ENCODE results near the gene CCDC149. TPM values are rescaled to one million over a fixed set of nuclear protein-coding genes. Genes with fewer than 3 reads are reported as not detected.

CCDC149 gene
- total and polyA plus RNA-seq, 5 experiments from 2014 or later, result 0.21 TPM; not detected in 4

DNA sequence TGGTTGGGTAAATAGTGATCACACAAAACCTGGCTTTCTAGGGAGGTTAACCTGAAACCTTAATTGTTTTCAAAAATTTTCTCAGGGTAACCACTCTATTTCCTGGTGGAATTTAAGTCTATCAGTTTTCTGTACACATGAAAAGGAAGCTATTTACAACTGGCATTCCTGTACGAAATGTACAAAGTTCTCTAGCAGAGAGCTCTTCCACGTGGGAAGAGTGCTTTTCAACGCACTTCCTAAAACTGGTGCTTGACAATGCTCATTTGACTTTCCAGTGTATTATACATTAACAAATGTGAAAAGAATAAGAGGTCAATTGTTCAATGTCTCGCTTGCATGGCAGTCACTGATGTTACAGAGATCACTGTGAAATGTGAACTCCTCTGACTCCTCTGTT lies 120.3 kb downstream of the CCDC149 start:
- Mint-ChIP-seq H3K4me1 (no peaks in the 10 kb centered on the region), H3K9me3 (peaks cover 0 to 10% (median 7%) of the 10 kb centered on the region in 9 donors), H3K36me3 (peaks cover 0 to 4% (median 0%) of the 10 kb centered on the region in 3 donors), H3K4me3 (no peak overlapping the region), H3K27ac (no peak overlapping the region), H3K27me3 (peaks cover 4 to 29% (median 22%) of the 10 kb centered on the region in 5 donors)
- ATAC-seq, result no peak
- DNase-seq, result no peak
- POLR2A ChIA-PET, result no interaction called here

DNA sequence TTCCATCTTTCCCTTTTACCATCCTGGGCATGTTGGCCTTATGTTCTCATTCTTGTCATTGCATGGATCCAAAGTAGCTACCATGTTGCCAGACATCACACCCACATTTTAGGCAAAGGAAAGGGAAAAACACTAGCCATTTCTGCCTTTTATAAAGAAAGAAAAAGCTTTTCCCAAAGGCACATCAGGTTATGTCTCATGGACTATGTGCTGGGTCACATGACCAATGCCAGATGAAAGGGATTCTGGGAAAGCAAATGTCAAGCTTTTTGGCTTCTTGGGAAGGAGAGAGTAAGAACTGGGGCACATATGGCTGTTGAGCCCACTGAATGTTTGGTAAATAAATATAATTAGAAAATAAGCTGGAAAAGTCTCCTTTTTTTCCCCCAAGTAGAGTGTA lies 121.8 kb downstream of the CCDC149 start:
- H3K27me3 Mint-ChIP-seq, result peaks cover 4 to 29% (median 16%) of the 10 kb centered on the region in 5 donors
- POLR2A ChIA-PET, result no interaction called here
- H3K27ac Mint-ChIP-seq, result no peak overlapping the region
- no peak for ATAC-seq
- no peak for DNase-seq
- H3K4me1 Mint-ChIP-seq, result no peaks in the 10 kb centered on the region
- peaks cover 0 to 13% (median 7%) of the 10 kb centered on the region in 9 donors for H3K9me3 Mint-ChIP-seq
- H3K36me3 Mint-ChIP-seq, result peaks cover 0 to 4% (median 0%) of the 10 kb centered on the region in 3 donors
- H3K4me3 Mint-ChIP-seq, result no peak overlapping the region

DNA sequence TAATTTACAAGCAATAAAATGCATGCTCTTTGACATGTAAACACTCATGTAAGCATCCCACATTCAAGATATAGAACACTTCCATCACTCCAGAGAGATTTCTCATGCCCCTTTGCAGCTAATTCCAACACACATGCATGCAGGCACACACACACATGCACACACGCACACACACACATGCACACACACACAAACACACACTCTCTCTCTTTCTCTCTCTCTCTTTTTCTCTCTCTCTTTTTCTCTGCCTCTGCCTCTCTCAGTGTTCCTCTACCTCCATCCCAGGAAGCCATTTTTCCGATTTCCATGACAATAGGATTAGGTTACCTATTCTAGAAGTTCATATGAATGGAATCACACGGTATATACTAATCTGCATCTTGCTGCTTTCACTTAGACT lies 129.3 kb downstream of the CCDC149 start:
- ATAC-seq, result no peak
- POLR2A ChIA-PET, result no interaction called here
- Mint-ChIP-seq H3K9me3 (peaks cover 0 to 10% (median 6%) of the 10 kb centered on the region in 9 donors), H3K36me3 (peaks cover 0 to 4% (median 0%) of the 10 kb centered on the region in 3 donors), H3K27ac (no peak overlapping the region), H3K27me3 (peaks cover 0 to 4% (median 2%) of the 10 kb centered on the region in 5 donors), H3K4me3 (no peak overlapping the region), H3K4me1 (no peaks in the 10 kb centered on the region)
- no peak for DNase-seq

DNA sequence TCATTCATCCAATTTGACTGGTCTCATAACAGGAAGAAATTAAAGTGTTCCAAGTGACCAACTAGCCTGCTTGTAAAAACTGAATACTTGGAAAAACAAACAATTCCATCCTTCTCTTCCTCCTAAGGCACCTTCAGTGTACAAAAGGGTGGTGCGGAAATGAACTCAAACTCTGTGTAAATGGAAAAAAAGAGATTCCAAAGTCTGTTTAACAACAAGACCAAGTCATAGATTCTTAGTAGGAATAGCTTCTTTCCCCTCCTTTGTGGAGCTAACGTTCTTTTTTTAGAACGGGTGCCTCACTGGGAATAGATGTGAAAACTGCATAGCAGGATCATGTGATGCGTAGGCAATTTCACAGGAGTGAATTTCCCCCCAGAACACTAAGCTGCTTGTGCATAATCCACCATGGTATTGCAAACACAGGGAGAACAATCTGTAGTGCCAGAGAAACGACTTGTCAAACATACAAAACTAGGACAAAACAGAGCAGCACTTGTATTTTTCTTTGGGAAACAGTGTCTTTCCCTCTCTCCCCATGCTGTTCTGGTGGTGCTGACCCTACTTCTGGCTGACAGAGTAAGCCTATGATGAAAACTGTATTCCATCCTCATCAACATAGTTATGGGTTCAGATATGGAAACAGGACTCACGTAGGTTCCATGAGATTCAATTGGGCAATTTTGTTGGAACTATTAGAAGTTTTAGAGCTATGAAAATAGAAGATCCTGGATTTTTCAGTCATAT lies 130.7 kb downstream of the CCDC149 start:
- Mint-ChIP-seq H3K36me3 (no peaks in the 10 kb centered on the region), H3K27me3 (peaks cover 0 to 17% (median 0%) of the 10 kb centered on the region in 5 donors), H3K9me3 (peaks cover 0 to 5% (median 0%) of the 10 kb centered on the region in 9 donors), H3K4me1 (no peaks in the 10 kb centered on the region), H3K4me3 (no peak overlapping the region), H3K27ac (no peak overlapping the region)
- POLR2A ChIA-PET, result no interaction called here
- no peak for DNase-seq
- ATAC-seq, result no peak

DNA sequence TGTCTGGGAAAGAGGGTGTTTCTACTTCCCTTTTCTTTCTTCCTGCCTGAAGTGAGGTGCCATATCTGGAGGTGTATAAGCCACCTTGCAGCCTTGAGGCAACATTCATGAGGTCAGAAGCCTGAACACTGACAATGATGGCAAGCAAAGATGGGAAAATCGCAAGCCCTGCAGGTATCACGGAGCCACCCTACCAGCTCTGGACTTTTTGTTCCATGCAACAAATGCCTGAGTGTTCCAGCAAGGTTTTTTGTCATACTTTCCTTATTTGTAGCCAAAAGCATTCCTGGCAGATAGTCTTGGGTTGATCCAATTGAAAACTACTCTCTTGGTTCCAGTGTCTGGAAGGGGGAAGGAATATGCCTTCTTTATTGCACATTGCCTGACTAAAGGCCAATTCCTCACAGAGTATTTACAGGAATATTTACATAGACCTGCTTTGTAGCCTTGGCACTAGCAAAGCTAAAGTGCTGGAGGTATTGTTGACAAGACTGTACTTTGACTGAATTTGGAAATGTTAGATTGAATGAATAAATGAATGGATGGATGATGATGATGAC lies 131.8 kb downstream of the CCDC149 start:
- POLR2A ChIA-PET, result no interaction called here
- Mint-ChIP-seq H3K27ac (no peak overlapping the region), H3K27me3 (peaks cover 0 to 19% (median 2%) of the 10 kb centered on the region in 5 donors)

DNA sequence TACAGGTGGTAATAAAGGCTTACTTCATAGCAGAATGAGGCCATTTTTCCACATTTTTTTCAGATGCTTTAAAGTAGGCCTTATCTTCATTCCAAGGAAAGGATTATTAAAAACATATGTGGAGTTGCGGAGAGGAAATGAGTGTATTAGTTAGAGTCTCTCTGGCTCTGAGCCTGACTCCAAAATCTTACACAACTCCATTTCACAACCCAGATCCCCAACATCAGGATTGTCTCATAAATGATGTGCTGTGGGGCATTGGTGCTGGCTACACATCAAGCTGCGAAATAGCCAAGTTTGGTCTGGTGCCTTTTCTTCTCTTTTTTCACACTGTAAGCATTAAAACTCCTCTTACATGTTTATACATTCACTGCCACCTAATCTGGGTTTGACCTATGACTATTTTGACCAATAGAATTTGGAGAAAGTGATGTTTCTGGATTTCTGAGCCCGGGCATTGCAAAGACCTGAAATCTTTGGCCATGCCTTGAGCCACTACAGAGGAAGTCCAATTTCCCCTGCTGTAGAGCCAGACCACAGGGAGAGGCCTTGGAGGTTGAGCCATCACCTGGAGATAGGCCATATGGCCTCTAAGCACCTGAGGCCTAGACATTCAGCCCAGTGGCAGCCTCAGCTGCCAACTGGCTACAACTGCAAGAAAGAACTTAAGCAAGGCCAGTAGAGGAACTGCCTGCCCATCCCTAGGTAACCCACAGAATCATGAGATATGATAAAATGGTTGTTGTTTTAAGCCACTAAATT lies 134.2 kb downstream of the CCDC149 start:
- Mint-ChIP-seq H3K36me3 (no peaks in the 10 kb centered on the region), H3K9me3 (no peaks in the 10 kb centered on the region), H3K4me1 (no peaks in the 10 kb centered on the region), H3K4me3 (no peak overlapping the region), H3K27ac (no peak overlapping the region), H3K27me3 (peaks cover 1 to 27% (median 2%) of the 10 kb centered on the region in 5 donors)
- ATAC-seq (no peak), DNase-seq (no peak)
- POLR2A ChIA-PET, result no interaction called here

More for the DNA sequence above, 131.8 kb downstream of the CCDC149 start:
- no peak for DNase-seq
- H3K9me3 Mint-ChIP-seq, result peaks cover 0 to 3% (median 0%) of the 10 kb centered on the region in 9 donors
- H3K4me3 Mint-ChIP-seq, result no peak overlapping the region
- H3K4me1 Mint-ChIP-seq, result no peaks in the 10 kb centered on the region
- ATAC-seq, result no peak
- no peaks in the 10 kb centered on the region for H3K36me3 Mint-ChIP-seq

DNA sequence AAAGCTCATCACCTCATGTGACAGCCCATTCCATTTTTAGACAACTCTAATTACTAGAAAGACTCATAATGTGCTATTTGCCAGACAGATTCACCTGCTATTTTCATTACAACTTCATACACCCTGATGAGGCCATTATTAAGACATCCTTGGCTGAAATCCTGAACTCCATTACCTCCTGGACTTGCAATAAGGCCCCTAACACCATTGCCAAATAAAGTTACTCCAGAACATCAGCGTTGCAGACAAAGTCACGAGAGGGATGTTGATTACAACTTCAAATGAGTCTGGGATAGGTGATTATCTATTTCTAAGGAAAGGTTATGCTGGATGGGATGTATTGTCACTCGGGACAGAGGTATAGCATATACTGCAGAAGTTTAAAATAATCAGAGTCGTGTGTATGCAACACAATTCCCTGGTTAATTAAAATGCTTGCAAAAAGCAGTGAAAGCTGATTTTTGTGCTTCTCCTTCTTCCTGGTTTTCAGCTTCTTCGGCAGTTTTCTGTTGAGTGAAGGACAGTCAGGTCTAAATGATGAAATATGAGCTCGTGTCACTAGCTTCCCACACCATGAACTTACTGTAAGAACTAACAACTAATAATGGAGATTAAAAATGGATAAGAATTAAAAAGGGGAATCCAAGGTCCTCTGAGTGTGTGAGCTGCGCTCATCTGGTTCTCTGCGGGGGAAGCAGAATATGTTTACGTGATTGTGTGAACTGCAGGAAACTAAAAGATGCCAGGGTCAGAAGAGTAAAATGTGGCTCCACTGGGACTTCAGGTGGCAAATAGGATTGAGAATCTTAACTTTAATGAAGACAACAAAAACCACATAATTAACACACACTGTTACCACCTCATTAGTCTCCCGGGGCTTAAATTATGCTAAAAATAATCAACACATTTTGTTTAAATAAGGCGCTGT lies 135.0 kb downstream of the CCDC149 start:
- Mint-ChIP-seq H3K4me3 (no peak overlapping the region), H3K27ac (no peak overlapping the region), H3K4me1 (no peaks in the 10 kb centered on the region), H3K9me3 (no peaks in the 10 kb centered on the region), H3K36me3 (no peaks in the 10 kb centered on the region), H3K27me3 (peaks cover 0 to 27% (median 2%) of the 10 kb centered on the region in 5 donors)
- no peak for ATAC-seq
- DNase-seq, result no peak
- POLR2A ChIA-PET, result no interaction called here

DNA sequence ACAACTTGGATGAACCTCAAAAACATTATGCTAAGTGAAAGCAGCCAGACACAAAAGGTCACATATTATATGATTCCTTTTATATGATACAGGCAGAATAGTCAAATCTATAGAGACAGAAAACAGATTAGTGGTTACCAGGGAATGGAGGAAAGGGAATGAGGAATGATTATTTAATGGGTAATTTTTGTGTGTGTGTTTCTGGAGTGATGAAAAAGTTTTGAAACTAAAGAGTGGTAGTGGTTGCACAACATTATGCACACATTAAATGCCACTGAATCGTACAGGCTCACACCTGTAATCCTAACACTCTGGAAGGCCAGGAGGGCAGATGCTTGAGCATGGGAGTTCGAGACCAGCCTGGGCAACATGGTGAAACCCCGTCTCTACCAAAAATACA lies 137.1 kb downstream of the CCDC149 start:
- Mint-ChIP-seq H3K36me3 (no peaks in the 10 kb centered on the region), H3K4me3 (no peak overlapping the region), H3K9me3 (peaks cover 0 to 2% (median 0%) of the 10 kb centered on the region in 9 donors), H3K4me1 (no peaks in the 10 kb centered on the region), H3K27me3 (peaks cover 0 to 27% (median 2%) of the 10 kb centered on the region in 5 donors), H3K27ac (no peak overlapping the region)
- POLR2A ChIA-PET, result no interaction called here
- ATAC-seq (no peak), DNase-seq (no peak)

DNA sequence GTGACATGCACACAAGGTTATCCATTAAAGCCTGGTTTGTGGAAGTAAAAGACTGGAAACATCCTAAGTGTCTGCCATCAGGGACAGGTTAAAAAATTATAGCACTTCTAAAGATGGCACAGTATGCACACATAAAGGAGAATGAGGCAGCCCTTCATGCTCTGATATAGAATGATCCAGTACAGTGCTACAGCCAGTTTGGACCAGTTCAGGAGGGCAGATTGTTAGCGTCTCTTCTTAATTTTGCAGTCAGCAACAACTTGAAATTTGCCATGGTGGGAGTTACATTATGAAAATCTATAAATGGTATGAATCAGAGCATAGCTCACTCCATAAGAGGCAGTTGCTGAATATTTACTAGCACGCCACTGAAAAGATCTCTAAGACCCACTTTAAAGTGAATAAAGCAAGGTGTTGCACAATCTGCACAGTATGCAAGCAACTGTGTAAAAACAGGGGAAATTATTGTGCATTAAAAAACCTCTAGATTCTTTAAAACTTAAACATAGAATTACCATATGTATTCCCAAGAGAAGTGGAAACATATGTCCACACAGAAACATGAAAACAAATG lies 137.7 kb downstream of the CCDC149 start:
- peaks cover 0 to 2% (median 0%) of the 10 kb centered on the region in 9 donors for H3K9me3 Mint-ChIP-seq
- DNase-seq (no peak), ATAC-seq (no peak)
- H3K27ac Mint-ChIP-seq, result no peak overlapping the region
- H3K27me3 Mint-ChIP-seq, result peaks cover 0 to 27% (median 2%) of the 10 kb centered on the region in 5 donors
- H3K4me1 Mint-ChIP-seq, result no peaks in the 10 kb centered on the region
- H3K4me3 Mint-ChIP-seq, result no peak overlapping the region
- no peaks in the 10 kb centered on the region for H3K36me3 Mint-ChIP-seq
- POLR2A ChIA-PET, result no interaction called here

DNA sequence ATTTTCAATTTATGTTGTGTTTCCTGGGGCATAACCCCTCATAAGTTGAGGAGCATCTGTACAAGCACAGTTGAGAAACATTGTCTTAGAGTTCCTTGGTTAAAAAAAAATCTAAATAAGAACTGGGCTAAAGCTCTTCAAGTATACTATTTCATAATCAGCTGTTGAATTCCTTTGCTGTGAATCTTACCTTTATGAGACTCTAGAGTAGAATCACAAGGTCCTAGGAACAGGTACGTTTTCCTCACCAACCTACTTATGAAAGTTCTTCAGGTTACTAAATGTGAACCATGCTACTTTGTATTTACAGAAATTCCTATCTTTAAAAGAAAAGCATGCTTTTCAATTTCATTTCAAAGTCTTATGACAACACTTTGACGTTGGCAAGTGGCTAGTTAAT lies 138.4 kb downstream of the CCDC149 start:
- Mint-ChIP-seq H3K4me1 (no peaks in the 10 kb centered on the region), H3K9me3 (peaks cover 0 to 2% (median 0%) of the 10 kb centered on the region in 9 donors), H3K4me3 (no peak overlapping the region), H3K36me3 (no peaks in the 10 kb centered on the region), H3K27me3 (peaks cover 0 to 27% (median 2%) of the 10 kb centered on the region in 5 donors), H3K27ac (no peak overlapping the region)
- DNase-seq (no peak), ATAC-seq (no peak)
- POLR2A ChIA-PET, result no interaction called here

DNA sequence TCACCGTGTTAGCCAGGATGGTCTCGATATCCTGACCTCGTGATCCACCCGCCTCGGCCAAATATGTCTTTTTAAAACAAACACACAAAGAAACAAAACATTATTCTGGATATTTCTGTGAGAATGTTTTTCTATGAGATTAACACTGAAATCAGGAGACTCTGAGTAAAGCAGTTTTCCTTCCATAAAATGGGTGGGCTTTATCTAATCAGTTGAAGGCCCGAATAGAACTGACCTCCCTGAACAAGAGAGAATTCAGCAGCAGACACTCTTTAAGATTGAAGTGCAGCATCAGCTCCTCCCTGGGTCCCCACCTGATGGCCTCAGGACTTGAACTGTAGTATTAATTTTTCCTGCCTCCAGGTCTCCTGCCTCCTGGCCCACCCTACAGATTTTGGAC lies 139.9 kb downstream of the CCDC149 start:
- DNase-seq (no peak), ATAC-seq (no peak)
- Mint-ChIP-seq H3K36me3 (no peaks in the 10 kb centered on the region), H3K27ac (no peak overlapping the region), H3K4me3 (no peak overlapping the region), H3K9me3 (peaks cover 0 to 2% (median 0%) of the 10 kb centered on the region in 9 donors), H3K4me1 (no peaks in the 10 kb centered on the region), H3K27me3 (peaks cover 0 to 18% (median 2%) of the 10 kb centered on the region in 5 donors)
- POLR2A ChIA-PET, result no interaction called here

DNA sequence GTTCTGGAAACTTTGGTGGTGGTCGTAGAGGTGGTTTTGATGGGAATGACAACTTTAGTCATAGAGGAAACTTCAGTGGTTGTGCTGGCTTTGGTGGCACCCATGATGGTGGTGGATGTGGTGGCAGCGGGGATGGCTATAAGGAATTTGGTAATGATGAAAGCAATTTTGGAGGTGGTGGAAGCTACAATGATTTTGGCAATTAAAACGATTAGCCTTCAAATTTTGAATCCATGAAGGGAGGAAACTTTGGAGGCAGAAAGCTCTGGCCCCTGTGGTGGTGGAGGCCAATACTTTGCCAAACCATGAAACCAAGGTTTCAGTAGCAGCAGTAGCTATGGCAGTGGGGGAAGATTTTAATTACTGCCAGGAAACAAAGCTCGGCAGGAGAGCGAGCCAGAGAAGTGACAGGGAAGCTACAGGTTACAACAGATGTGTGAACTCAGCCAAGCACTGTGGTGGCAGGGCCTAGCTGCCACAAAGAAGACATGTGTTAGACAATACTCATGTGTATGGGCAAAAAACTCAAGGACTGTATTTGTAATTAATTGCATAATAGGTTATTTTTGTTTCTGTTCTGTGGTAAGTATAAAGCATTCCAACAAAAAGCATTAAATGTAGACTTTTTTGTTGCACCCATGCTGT lies 140.7 kb downstream of the CCDC149 start:
- Mint-ChIP-seq H3K27me3 (peaks cover 0 to 11% (median 2%) of the 10 kb centered on the region in 5 donors), H3K4me1 (no peaks in the 10 kb centered on the region), H3K4me3 (no peak overlapping the region), H3K36me3 (no peaks in the 10 kb centered on the region), H3K27ac (no peak overlapping the region), H3K9me3 (peaks cover 0 to 2% (median 0%) of the 10 kb centered on the region in 9 donors)
- ATAC-seq (no peak), DNase-seq (no peak)
- POLR2A ChIA-PET, result no interaction called here

All from naive thymus-derived CD8-positive, alpha-beta T cell (primary cell).